UCSD-AML1 (cell line): Measurements from ENCODE around the gene SHISA5.
A peak's percentile ranks its signal among the peaks of the same experiment; 100 is the strongest.
"Not testable (repeated sequence)": the region's sequence is repeated elsewhere in the genome, so short reads cannot be mapped to it uniquely, and the experiment has no call there.

Experiments
- DNase-seq: peaks from one replicate; lab custom pipeline; 2025; ENCODE audit not compliant: unreplicated experiment; lab: John Stamatoyannopoulos, UW

The SHISA5 gene

DNA sequence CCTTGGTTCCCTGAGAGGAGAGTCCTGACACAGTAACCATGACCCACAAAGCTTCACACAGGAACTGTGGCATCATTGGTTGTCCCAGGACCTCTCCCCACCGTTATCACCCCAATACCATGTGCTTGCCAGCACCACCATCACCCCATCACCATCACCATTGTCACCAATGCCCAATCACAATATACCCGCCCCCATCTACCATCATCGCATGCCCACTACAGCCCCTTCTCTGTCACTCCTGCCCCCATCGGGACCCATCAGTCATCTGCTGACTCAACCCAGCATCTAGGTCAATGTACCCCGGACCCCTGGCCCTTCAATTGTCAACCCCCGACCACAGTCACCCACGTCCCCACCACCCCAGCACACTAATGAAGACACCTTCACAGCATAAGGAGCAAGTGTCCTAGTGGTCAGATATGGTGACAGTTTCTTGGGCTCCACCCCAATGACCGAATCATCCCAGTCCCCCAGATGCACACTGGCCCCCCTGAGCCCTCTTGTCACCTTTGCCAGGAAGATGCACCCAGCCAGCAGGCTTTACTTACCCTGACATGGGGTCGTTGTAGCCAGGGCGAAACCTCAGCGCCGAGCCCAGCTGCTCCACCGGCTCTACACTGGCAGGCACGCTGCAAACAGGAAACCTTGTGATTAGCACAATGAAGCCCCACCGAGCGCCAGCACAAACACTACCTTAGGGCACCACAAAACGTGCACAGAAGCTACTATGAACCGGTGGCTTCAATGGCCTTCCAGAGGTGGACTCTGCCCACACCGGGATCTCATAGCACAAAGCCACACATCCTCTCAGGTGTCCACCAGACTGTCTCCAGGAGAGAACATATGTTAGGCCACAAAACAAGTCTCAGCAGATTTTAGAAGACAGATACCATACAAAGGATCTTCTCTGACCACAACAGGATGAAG is 25.1 kb downstream of the SHISA5 start:
- DNase-seq, result no peak

DNA sequence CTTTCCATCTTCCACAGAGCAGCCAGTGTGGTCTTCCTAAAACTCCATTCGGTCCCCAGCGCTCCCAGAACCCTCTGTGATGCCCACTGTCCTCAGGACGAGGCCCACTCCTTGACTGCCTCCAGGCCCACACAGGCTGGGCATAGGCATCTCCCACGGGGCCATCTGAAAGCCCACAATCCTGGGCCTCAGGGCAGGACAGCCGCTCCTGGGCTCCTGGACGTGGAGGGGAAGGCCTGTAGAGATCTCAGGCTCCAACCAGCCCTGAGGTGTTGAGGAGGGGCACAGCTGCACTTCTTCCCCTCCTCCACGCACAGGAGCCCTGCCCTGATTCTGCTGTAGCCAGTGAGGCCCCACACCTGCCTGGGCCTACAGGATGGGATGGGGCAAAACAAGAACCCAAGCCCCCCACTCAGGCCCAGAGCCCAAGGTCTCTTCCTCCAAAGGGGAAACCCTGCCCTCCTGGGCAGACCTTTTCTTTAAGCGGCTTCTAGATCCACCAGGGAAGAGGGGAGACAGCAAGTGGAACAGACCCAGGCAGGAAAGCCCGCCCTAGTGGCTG is 25.9 kb downstream of the SHISA5 start:
- no peak for DNase-seq

DNA sequence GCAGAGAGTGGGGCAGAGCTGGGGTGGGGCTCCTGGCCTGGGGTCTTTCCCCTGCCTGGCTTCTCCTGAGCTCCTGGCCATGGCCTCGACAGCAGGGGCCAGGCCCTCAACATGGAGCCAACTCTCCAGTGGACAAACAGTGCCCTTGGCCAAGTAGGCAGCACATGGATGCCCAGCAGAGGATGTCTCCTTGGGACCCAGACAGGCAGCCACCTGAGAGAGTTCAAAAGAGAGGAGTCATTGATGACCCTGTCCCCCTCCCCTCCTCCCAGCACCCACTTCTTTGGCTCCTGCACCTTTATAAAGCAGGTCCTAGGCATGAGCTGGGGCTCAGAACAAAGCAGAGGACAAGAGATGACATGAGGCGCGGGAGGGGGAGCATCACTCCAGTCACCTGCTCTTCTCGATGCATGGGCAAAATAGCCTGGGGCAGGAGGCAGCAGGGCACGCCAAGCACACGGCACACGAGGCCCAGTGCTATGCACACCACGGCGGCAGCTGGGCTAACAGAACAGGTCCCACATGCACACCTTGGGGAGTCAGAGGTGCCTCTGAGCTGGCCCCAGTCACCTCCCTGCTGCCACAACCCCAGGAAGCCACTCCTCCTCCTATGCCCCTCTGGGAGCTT is 27.4 kb downstream of the SHISA5 start:
- DNase-seq, result no peak

DNA sequence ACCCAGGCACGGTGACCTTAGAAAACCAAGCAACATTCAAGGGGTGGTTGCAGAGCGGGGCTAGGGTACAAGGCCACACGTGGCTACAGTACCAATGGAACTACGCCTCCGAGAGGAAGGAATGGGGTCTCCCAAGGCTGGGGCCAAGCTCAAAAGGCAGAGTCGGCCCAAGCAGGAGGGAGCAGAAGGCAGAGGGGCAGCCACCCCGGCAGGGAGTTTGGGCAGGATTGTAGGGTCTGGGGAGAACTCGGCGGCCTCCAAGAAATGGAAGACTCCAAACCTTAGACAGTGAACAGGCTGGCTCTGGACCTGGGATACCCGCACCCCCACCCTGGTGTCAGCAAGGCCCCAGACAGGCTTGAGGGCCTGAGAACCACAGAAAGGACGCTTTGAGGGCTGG is 28.8 kb downstream of the SHISA5 start:
- no peak for DNase-seq

DNA sequence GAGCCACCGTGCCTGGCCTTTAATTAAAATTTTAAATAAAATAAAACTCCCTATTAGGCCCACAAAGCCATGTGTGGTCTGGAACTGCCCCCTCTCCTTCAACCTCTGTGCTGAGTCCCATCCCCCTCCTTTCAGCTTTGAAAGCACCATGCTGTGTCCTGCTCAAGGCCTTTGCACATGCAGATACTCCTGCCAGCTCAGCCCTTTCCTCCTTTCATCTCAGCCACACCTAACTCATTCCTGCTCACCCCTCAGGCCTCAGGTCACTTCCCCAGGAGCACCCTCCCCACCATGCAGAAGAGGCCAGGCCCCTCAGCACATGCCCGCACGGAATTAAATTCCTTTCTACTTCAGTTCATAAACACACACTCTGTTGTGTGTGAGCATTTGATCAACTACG is 29.4 kb downstream of the SHISA5 start:
- DNase-seq, result no peak

DNA sequence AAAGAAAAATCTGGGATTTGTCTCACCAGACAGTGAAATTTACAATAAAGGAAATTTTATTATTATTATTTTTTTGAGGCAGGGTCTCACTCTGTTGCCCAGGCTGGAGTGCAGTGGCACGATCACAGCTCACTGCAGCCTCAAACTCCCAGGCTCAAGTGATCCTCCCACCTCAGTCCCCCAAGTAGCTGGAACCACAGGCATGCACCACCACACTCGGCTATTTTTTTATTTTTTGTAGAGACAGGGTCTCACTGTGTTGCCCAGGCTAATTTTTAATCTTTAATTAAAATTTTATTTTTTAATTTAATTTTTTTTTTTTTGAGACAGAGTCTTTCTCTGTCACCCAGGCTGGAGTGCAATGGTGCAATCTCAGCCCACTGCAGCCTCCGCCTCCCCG is 29.9 kb downstream of the SHISA5 start:
- DNase-seq, result not testable (repeated sequence)

DNA sequence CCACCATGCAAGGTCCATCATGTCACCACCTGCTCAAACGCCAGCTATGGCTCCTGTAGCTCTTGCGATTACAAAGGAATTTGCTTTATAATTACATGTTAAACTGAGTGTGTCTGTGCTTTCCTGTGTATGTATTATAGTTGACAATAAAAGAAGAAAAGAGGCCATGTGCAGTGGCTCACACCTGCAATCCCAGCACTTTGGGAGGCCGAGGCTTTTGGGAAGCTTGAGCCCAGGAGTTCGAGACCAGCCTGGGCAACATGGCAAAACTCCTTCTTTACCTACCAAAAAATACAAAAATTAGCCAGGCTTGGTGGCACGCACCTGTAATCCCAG is 30.4 kb downstream of the SHISA5 start:
- DNase-seq, result no peak

DNA sequence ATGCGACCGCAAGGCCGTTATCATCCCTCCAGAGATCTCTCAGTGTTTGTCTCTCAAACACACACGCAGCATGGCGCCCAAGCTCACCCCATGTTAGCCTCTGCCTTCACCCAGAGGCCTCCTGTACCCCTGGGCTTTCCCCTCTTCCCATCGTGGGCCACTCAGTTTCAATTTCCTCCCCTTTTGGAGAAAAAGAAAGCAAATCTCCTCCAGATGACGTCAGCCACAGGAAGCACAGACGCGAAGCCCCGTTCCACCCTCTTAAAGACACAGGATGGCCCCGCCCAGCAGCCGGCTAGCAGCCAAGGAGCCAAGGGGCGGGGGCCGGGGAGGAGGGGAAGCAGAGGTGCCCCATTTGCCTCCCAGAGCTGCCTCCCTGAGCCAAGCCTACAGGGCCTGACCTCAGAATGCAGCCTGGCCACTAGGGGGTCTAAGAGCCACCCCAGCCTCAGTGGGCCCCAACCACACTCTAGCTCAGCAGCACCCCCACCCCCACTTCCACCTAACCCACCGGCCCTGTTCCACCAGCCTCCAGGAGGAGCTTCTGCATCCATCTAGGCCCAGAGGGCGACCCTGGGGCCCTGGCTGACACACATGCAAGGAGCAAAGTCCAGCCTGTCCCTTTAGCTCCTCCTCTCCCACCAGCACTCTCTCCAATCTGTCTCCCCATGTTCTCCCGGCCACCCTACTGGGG is 30.9 kb downstream of the SHISA5 start:
- DNase-seq, result peak; percentile 96

DNA sequence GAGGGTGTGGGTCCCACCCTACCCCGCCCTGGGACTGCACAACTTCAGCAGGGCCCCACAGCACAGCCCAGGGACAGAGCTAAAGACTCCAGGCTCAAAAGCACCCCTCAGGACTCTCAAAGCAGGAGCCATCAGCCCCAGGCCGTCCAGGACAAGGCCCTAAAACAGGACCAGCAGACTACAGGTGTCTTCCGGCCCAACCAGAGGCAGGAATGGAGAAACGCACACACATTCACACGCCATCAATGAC is 31.4 kb downstream of the SHISA5 start:
- no peak for DNase-seq

DNA sequence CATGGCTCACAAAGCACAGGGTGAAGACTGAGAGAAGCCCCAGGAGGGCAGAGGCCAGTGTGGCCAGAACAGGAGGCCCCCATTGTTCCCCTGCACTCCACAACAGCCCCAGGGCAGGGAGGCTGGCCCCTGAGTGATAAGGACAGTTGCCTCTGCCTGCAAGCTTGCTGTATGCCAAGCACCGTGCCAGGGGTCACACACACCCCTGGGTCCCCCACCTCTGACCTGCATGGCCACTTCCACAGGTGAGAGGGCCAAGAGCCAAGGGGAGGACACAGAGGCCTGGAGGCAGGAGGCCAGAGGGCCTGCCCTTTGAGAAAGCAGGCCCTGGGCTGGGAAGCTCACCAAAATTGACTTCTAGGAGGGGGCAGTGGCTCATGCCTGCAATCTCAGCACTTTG is 33.7 kb downstream of the SHISA5 start:
- DNase-seq, result no peak

DNA sequence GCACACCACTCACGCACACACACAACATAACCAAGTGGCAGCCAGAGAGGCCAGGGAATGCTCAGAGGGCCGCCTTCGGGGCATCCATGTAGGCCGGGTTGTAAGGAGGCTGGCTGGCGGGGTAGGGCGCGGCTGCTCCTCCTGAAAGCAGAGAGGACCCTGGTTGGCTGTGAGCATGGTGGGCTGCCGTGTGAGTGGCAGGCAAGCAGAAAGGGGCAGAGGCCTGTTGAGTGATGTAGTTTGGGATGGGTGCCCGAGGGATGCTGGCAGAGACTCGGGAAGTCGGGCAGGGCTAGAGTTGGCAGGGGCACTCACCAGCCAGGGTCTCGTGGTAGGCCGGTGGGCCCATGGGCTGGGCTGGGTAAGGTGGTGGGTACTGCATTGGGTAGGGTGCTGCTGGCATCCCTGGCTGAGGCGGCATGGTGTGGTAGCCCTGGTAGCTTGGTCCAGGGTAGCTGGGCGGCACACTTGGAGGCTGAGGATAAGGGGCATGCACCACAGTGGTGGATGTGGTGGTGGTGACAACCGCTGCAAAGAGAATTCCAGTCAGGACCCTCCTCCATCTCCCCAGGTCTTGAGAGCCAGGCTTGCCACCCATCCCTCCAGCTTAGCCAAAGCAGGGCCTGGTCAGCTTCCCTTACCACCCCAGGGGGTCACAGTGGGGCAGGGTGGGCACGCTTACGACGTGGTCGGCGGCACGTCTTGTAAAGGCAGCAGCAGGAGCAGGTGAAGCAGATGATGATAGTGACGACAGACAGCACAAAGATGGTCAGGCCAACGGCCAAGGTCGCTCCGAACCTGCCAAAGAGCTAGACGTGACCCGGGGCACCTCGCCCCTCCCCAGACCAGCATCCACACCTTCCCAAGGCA is 34.7 kb downstream of the SHISA5 start:
- no peak for DNase-seq

DNA sequence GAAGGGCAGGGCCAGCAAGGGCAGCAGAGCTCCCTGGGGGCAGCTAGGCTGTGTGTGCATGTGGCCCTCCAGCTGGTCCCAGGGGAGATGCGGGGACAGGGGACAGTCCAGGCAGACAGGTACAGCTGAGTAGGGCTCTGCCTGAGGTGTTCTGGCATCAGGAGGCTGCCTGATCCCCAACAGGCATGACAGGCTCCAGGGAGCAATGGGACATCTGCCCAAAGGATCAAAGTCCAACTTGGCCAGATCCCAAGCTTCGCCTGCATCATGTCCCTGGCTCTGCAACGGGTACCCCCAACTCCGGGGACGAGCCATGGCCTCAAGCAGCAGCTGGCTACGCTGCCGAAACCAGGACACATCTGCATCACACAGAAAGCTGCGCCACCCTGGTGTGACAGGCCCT is 35.6 kb downstream of the SHISA5 start:
- no peak for DNase-seq

DNA sequence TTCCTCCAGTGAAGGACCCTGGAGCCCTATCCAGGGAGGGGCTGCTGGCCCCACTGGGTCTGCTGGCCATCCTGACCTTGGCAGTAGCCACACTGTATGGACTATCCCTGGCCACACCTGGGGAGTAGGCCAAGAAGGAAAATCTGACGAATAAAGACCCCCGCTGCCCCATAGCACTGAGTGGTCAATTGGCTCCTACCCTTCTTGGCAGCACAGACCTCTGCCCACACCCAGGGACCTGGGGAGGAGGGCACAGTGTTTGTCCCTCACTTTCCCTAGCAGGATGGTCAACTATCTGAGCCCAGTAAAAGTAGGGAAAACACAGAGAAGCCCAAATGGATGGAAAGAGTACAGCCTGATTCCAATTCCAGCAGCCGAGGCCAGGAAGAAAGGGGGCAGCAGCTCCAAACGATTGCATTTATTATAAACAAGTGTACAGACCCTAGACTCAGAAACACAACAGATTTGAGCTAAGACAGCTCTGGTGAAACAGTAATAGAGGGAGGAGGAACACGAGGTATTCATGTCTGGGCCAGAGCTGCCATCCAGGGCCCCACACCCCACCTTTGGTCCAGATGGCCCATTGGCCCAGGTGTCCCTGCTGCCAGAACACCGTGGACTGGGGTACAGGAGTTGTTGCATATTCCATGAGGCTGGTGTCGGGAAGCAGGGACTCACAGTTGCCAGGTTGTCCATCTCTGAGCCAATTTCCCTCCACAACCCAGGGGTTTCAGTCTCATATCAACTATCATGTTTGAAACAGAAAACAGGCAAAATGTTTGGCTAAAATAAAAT is 36.3 kb downstream of the SHISA5 start:
- DNase-seq, result no peak

DNA sequence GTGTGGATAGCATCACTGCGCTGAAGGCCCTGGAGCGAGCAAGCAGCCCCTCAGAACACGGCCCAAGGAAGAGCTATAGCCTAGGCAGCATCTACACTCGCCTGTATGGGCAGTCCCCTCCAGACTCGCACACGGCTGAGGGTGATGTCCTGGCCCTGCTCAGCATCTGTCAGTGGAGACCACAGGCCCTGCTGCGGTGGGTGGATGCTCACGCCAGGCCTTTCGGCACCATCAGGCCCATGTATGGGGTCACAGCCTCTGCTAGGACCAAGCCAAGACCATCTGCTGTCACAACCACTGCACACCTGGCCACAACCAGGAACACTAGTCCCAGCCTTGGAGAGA is 36.9 kb downstream of the SHISA5 start:
- no peak for DNase-seq

DNA sequence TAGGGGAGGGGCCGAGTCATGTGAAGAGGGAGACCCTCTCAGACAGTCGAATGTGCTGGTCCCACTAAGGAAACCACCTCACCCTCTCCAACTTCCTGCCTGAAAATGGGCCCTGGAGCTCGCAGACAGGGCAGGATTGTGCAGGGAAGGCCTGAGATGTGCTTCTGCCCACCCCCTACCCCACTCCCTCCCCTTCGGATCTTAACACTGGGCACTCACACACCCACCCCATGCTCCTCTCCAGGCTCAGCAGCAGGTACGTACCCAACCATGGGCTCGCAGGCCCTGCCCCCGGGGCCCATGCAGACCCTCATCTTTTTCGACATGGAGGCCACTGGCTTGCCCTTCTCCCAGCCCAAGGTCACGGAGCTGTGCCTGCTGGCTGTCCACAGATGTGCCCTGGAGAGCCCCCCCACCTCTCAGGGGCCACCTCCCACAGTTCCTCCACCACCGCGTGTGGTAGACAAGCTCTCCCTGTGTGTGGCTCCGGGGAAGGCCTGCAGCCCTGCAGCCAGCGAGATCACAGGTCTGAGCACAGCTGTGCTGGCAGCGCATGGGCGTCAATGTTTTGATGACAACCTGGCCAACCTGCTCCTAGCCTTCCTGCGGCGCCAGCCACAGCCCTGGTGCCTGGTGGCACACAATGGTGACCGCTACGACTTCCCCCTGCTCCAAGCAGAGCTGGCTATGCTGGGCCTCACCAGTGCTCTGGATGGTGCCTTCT is 37.4 kb downstream of the SHISA5 start:
- DNase-seq, result no peak

DNA sequence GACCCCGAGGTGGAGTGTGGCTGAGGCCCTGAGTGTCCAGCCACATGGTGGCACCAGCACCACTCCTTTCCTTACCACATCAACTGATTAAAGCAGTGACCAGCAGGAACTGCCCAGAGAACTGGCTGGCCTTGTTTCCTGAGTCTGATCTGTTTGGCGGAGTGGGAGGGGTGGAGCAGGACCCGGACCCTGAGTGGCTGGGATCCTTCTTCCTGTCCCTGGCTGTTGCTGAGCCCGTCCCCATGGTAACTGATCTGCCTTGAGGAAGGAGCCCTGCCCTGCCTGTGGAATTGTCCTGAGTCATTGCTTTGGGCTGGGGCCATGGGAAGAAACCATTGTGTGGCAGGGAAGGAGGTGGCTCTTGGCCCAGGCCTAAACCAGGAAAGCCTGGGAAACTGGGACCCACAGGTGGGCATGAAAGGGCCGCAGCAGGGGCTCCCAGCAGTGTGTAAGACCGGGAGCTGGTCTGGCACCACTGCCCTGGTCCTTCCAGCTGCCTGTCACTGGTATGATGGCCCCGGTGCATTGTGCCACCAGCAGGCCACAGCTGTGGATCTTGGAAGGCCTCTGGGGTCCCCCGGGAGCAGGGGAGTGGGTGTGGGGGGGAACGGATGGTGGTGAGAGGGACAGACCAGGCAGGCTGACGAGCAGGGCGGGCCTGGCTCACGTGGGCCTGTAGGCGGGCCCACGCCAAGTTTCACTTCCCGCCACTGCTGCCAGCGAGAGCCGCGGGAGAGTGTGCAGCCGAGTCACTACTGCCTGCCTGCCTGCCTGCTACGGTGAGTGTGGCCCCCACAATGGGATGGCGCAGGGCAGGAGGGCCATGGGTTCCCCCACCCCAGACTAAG is 38.2 kb downstream of the SHISA5 start:
- peak; percentile 87 for DNase-seq

DNA sequence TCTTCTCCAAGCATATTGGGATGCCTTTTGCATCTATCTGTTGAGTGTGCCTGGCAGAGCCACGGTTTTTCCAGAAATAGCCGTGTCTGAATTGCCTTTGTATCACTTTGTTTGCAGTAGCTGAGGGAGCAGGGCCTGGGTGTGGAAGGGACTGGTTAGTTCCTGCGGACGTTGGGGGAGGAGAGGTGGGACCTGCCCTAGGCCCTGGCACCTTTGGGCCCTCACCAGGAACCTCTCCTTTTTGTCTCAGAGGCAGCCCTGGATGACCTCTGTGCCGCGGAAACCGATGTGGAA is 38.8 kb downstream of the SHISA5 start:
- no peak for DNase-seq

DNA sequence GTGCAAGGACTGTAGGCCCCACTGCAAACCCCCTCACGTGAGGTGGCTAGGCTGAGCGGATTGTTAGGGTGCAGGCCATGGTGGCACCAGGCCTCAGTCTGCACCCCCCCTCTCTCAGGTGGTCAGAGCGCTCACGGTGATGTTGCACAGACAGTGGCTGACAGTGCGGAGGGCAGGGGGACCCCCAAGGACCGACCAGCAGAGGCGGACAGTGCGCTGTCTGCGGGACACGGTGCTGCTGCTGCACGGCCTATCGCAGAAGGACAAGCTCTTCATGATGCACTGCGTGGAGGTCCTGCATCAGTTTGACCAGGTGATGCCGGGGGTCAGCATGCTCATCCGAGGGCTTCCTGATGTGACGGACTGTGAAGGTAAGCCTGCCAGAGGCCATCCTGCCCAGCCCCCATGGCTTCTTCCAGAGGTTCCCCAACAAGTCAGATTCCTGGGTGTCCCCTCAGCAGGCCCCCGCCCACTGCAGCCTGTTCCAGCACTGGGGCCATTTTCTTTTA is 39.2 kb downstream of the SHISA5 start:
- DNase-seq, result no peak

DNA sequence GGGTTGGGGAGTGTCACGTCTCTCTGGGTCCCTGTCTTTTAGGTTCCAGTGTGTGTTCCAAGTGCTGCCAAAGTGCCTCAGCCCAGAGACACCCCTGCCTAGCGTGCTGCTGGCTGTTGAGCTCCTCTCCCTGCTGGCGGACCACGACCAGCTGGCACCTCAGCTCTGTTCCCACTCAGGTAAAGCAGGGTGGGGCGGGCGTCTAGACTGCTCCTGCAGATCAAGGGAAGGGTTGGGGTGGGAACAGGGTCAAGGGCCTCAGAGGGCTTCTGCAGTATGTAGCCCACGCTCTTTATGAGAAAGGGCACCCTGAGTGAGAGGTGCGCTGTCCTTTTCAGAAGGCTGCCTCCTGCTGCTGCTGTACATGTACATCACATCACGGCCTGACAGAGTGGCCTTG is 40.3 kb downstream of the SHISA5 start:
- DNase-seq, result no peak
